CD4-positive, alpha-beta memory T cell (primary cell): ENCODE results near the gene STK39. TPM values are rescaled to one million over a fixed set of nuclear protein-coding genes. Genes with fewer than 3 reads are reported as not detected.
"Not testable (repeated sequence)": the region's sequence is repeated elsewhere in the genome, so short reads cannot be mapped to it uniquely, and the experiment has no call there.

Experiments
- CTCF ChIA-PET: fragments of 350-600 bp; sonication (Branson Sonifier 250); formaldehyde crosslinking; loops from one replicate; lab custom pipeline; 2021; ENCODE audit warnings: inconsistent platforms; ENCODE audit not compliant: partially characterized antibody; lab: Charles Lee
- POLR2A ChIA-PET: fragments of 350-600 bp; sonication (Branson Sonifier 250); formaldehyde crosslinking; loops from one replicate; lab custom pipeline; 2021; ENCODE audit not compliant: partially characterized antibody; lab: Charles Lee
- DNase-seq, 5 donors: peaks; one replicate each; pipeline versions ENCODE4 v3.0.0 to v3.0.0-alpha.2; 2020 to 2022; ENCODE audit warnings: mixed read lengths in 1 of 5
- H3K27ac ChIP-seq: one replicate; pipeline ENCODE4 v1.7.0; 2013; ENCODE audit warnings: low read depth, low read length
- H3K27me3 ChIP-seq: 2 replicates; pipeline ENCODE4 v1.7.0; 2013; ENCODE audit warnings: mild to moderate bottlenecking, low read length, moderate library complexity; ENCODE audit not compliant: insufficient read depth
- H3K36me3 ChIP-seq: 2 replicates; pipeline ENCODE4 v1.7.0; 2013; ENCODE audit warnings: mild to moderate bottlenecking, low read length, moderate library complexity; ENCODE audit not compliant: insufficient read depth
- H3K4me1 ChIP-seq: 2 replicates; pipeline ENCODE4 v1.7.0; 2013; ENCODE audit warnings: mild to moderate bottlenecking, low read length, moderate library complexity; ENCODE audit not compliant: insufficient read depth
- H3K4me3 ChIP-seq, 2 donors: one replicate each; pipeline ENCODE4 v1.7.0; 2013; ENCODE audit warnings: low read length in 2 of 2, mild to moderate bottlenecking in 1 of 2
- H3K9me3 ChIP-seq, 2 donors: one replicate each; pipeline ENCODE4 v1.7.0; 2013; ENCODE audit warnings: low read length in 2 of 2, control low read depth in 1 of 2; ENCODE audit not compliant: control insufficient read depth in 1 of 2
- H3K27ac Mint-ChIP-seq, 7 donors: one replicate each; pipeline ENCODE4 v1.8.0; 2020 to 2021; ENCODE audit warnings: mixed read lengths in 7 of 7, mild to moderate bottlenecking in 6 of 7, inconsistent platforms in 3 of 7, moderate library complexity in 3 of 7
- H3K27me3 Mint-ChIP-seq, 2 donors: one replicate each; pipeline ENCODE4 v1.8.0; 2020 to 2021; ENCODE audit warnings: mixed read lengths in 2 of 2
- H3K36me3 Mint-ChIP-seq, 2 donors: one replicate each; pipeline ENCODE4 v1.8.0; 2020 to 2021; ENCODE audit warnings: mixed read lengths in 2 of 2, inconsistent platforms in 1 of 2, mild to moderate bottlenecking in 1 of 2
- H3K4me1 Mint-ChIP-seq, 4 donors: one replicate each; pipeline ENCODE4 v1.8.0; 2020 to 2021; ENCODE audit warnings: mixed read lengths in 4 of 4, mild to moderate bottlenecking in 1 of 4
- H3K4me3 Mint-ChIP-seq, 8 donors: one replicate each; pipeline ENCODE4 v1.8.0; 2020 to 2021; ENCODE audit warnings: mixed read lengths in 8 of 8, mild to moderate bottlenecking in 7 of 8, moderate library complexity in 6 of 8, inconsistent platforms in 3 of 8
- H3K9me3 Mint-ChIP-seq, 8 donors: one replicate each; pipeline ENCODE4 v1.8.0; 2020 to 2021; ENCODE audit warnings: mixed read lengths in 8 of 8, mild to moderate bottlenecking in 5 of 8, inconsistent platforms in 3 of 8, moderate library complexity in 1 of 8
- intact Hi-C: fragments of 100-400 bp; cut with micrococcal nuclease; formaldehyde crosslinking; loops from one replicate; pipeline ENCODE4 v1.15.1; 2023
- polyA plus RNA-seq, 2 donors: library from polyadenylated mRNA; unstranded; fragments of 300-500 nt; fragmentation: Illumina TruSeq; gene quantifications; one replicate each; pipeline ENCODE4 v1.2.3, GENCODE V29; 2021
- total RNA-seq, 2 experiments: library from RNA; stranded (reverse); gene quantifications; one replicate each; pipeline ENCODE4 v1.2.3, GENCODE V29; 2021

STK39 gene
- total and polyA plus RNA-seq, 4 experiments from 2014 or later, result 4.9 to 27.3 (median 18.2) TPM

- H3K4me3 Mint-ChIP-seq, result no peak overlapping the region
- no peaks in the 10 kb centered on the region for H3K4me1 ChIP-seq
- no peaks in the 10 kb centered on the region for H3K27me3 ChIP-seq
- intact Hi-C loops, result no loop called here
- no peaks in the 10 kb centered on the region for H3K36me3 ChIP-seq
- no peaks in the 10 kb centered on the region for H3K4me1 Mint-ChIP-seq
- H3K9me3 Mint-ChIP-seq, result no peaks in the 10 kb centered on the region
- no peak overlapping the region for H3K27ac ChIP-seq
- DNase-seq, result no peak
- ChIA-PET POLR2A (no interaction called here), CTCF (no interaction called here)
- H3K9me3 ChIP-seq, result no peaks in the 10 kb centered on the region
- H3K27ac Mint-ChIP-seq, result peak overlapping the region in 1 of 7 donors; percentile 11
- no peak overlapping the region for H3K4me3 ChIP-seq
- H3K27me3 Mint-ChIP-seq, result peaks cover 1 to 12% of the 10 kb centered on the region in 2 donors
- H3K36me3 Mint-ChIP-seq, result no peaks in the 10 kb centered on the region
Measured at GRCh38 chr2:168278424-168278888, 31.1 kb upstream of the STK39 start.

- Mint-ChIP-seq H3K27me3 (peaks cover 1 to 10% of the 10 kb centered on the region in 2 donors), H3K27ac (no peak overlapping the region), H3K4me3 (no peak overlapping the region), H3K36me3 (no peaks in the 10 kb centered on the region), H3K4me1 (no peaks in the 10 kb centered on the region), H3K9me3 (no peaks in the 10 kb centered on the region)
- DNase-seq, result no peak
- H3K4me3 ChIP-seq, result no peak overlapping the region
- H3K9me3 ChIP-seq, result no peaks in the 10 kb centered on the region
- H3K27ac ChIP-seq, result no peak overlapping the region
- no peaks in the 10 kb centered on the region for H3K36me3 ChIP-seq
- no peaks in the 10 kb centered on the region for H3K4me1 ChIP-seq
- ChIA-PET CTCF (interaction anchor here (0.7 kb wide), 1 partner anchor 54 kb away, joined by 3 read pairs; no protein-coding TSS in a partner anchor), POLR2A (no interaction called here)
- intact Hi-C loops, result no loop called here
- H3K27me3 ChIP-seq, result no peaks in the 10 kb centered on the region
Measured at GRCh38 chr2:168277276-168277675, 29.9 kb upstream of the STK39 start.

GRCh38 chr2:168272225-168272624 is 24.8 kb upstream of the STK39 start:
- Histone ChIP-seq H3K4me1 (no peaks in the 10 kb centered on the region), H3K4me3 (no peak overlapping the region), H3K27ac (no peak overlapping the region), H3K9me3 (no peaks in the 10 kb centered on the region), H3K27me3 (no peaks in the 10 kb centered on the region), H3K36me3 (no peaks in the 10 kb centered on the region)
- CTCF ChIA-PET, result no interaction called here
- Mint-ChIP-seq H3K36me3 (no peaks in the 10 kb centered on the region), H3K4me1 (no peaks in the 10 kb centered on the region), H3K9me3 (no peaks in the 10 kb centered on the region), H3K27ac (no peak overlapping the region), H3K27me3 (peaks cover 0 to 3% of the 10 kb centered on the region in 2 donors), H3K4me3 (no peak overlapping the region)
- POLR2A ChIA-PET, result no interaction called here
- DNase-seq, result no peak
- intact Hi-C loops, result no loop called here

- not testable (repeated sequence) for DNase-seq
Measured at GRCh38 chr2:168262926-168263325, 15.5 kb upstream of the STK39 start.

GRCh38 chr2:168256448-168256847 is 9.1 kb upstream of the STK39 start:
- Mint-ChIP-seq H3K27ac (peak overlapping the region in 1 of 7 donors; percentile 15), H3K27me3 (no peaks in the 10 kb centered on the region), H3K4me1 (peaks cover 0 to 5% (median 1%) of the 10 kb centered on the region in 4 donors), H3K9me3 (peaks cover 0 to 18% (median 14%) of the 10 kb centered on the region in 8 donors), H3K36me3 (peaks cover 0 to 8% of the 10 kb centered on the region in 2 donors), H3K4me3 (no peak overlapping the region)
- intact Hi-C loops, result no loop called here
- Histone ChIP-seq H3K9me3 (no peaks in the 10 kb centered on the region), H3K36me3 (no peaks in the 10 kb centered on the region), H3K4me1 (no peaks in the 10 kb centered on the region), H3K27me3 (no peaks in the 10 kb centered on the region), H3K27ac (no peak overlapping the region), H3K4me3 (no peak overlapping the region)
- CTCF ChIA-PET, result no interaction called here
- DNase-seq, result no peak
- POLR2A ChIA-PET, result no interaction called here

More at GRCh38 chr2:168262926-168263325, 15.5 kb upstream of the STK39 start:
- H3K36me3 ChIP-seq, H3K27me3 Mint-ChIP-seq, POLR2A ChIA-PET, H3K27ac ChIP-seq, H3K4me3 Mint-ChIP-seq, H3K27me3 ChIP-seq, H3K27ac Mint-ChIP-seq, H3K4me1 ChIP-seq, H3K36me3 Mint-ChIP-seq, H3K9me3 ChIP-seq, H3K4me1 Mint-ChIP-seq, H3K4me3 ChIP-seq, intact Hi-C loops, CTCF ChIA-PET: not testable (repeated sequence)
- H3K9me3 Mint-ChIP-seq, result peaks cover 0 to 18% (median 14%) of the 10 kb centered on the region in 8 donors

GRCh38 chr2:168255866-168256265 is 8.5 kb upstream of the STK39 start:
- CTCF ChIA-PET, result no interaction called here
- Histone ChIP-seq H3K27ac (no peak overlapping the region), H3K36me3 (no peaks in the 10 kb centered on the region), H3K9me3 (no peaks in the 10 kb centered on the region), H3K4me3 (no peak overlapping the region), H3K27me3 (no peaks in the 10 kb centered on the region), H3K4me1 (no peaks in the 10 kb centered on the region)
- H3K27me3 Mint-ChIP-seq, result no peaks in the 10 kb centered on the region
- intact Hi-C loops, result no loop called here
- POLR2A ChIA-PET, result no interaction called here
- H3K27ac Mint-ChIP-seq, result no peak overlapping the region
- H3K4me3 Mint-ChIP-seq, result no peak overlapping the region
- peaks cover 0 to 5% (median under 1%) of the 10 kb centered on the region in 4 donors for H3K4me1 Mint-ChIP-seq
- no peak for DNase-seq
- peaks cover 0 to 18% (median 14%) of the 10 kb centered on the region in 8 donors for H3K9me3 Mint-ChIP-seq
- peaks cover 0 to 8% of the 10 kb centered on the region in 2 donors for H3K36me3 Mint-ChIP-seq

- Mint-ChIP-seq H3K27ac (peak overlapping the region in 1 of 7 donors; percentile 2), H3K27me3 (no peaks in the 10 kb centered on the region), H3K36me3 (peaks cover 0 to 8% of the 10 kb centered on the region in 2 donors), H3K4me1 (peaks cover 0 to 5% (median under 1%) of the 10 kb centered on the region in 4 donors), H3K4me3 (no peak overlapping the region), H3K9me3 (peaks cover 0 to 18% (median 14%) of the 10 kb centered on the region in 8 donors)
- Histone ChIP-seq H3K27ac (no peak overlapping the region), H3K4me1 (no peaks in the 10 kb centered on the region), H3K36me3 (no peaks in the 10 kb centered on the region), H3K27me3 (no peaks in the 10 kb centered on the region), H3K4me3 (no peak overlapping the region), H3K9me3 (no peaks in the 10 kb centered on the region)
- ChIA-PET CTCF (no interaction called here), POLR2A (no interaction called here)
- DNase-seq, result no peak
- intact Hi-C loops, result no loop called here
Measured at GRCh38 chr2:168255103-168255502, 7.7 kb upstream of the STK39 start.
